Stimulated activated CD8-positive, alpha-beta memory T cell treated with anti-CD3 and anti-CD28 coated beads, Interleukin-7, amount 100 ng/mL, for 24 hours (primary cell): ENCODE results near the gene C15orf62.
A peak's percentile ranks its signal among the peaks of the same experiment; 100 is the strongest.

Source experiments
- DNase-seq: peaks from one replicate; pipeline ENCODE4 v3.0.0-alpha.2; 2020; ENCODE audit warnings: low read depth

The C15orf62 gene, protein sequence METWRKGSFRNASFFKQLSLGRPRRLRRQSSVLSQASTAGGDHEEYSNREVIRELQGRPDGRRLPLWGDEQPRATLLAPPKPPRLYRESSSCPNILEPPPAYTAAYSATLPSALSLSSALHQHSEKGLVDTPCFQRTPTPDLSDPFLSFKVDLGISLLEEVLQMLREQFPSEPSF

DNA sequence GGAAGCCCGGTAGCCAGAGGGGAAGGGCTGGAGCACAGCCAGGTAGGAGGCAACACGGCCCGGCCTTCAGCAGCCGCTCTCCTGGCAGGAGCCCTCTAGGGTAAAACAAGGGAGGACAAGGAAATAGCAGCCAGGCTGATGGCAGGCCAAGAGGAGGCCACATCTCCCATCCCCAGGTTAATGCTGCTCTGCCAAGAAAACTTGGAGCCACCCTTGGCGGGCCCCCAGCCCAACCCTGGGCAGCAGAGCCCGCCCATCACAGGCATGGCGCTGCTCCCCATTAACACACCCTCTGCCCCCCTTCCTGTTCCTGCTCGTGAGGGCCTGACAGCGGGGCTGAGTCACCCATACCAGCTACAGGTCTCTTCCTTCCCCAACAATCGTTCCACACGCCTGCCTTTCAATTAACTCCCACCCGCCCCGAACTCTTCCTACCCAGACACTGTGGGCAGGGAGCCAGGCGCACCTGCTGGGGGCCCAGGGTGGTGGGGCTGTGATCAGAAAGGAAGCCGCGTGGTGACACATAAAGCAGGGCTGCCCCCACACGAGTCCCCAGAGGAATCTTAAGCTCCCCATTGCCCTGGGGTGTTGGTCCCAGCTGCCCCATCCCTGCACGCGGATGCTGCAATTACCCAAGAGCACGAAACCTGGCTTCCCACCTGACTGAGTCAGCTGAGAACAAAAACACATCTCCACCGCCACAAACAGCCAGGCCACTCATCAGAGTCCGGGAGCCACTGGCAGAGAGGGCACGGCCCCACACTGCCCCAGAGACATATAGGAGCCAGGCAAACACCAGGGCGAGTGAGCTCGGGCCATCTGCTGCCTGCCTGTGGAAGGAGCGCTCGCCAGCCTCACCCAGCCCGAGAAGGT, at the start of gene C15orf62:
TSS of gene C15orf62 (plus strand) at position 707 of the 873 bp plus-strand sequence. CDS start 516 bp downstream, outside the sequence.
- DNase-seq, result no peak

GRCh38 chr15:40721701-40722100, 48.1 kb upstream of the C15orf62 start:
- DNase-seq, result no peak

- DNase-seq, result no peak
Measured at GRCh38 chr15:40722354-40722753, 47.4 kb upstream of the C15orf62 start.

DNA sequence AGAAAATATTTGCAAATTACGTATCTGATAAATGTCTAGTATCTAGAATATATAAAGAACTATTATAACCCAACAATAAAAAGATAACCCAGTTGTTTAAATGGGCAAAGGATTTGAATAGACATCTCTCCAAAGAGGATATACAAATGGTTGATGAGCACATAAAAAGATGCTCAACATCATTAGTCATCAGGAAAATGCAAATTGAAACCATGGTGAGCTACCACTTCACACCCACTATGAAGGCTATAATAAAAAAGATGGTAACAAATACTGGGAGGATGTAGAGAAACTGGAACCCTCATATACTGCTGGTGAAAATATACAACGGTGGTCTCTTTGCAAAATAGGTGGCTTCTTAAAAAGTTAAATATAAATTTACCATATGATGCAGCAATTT, 46.8 kb upstream of the C15orf62 start:
- DNase-seq, result no peak

DNA sequence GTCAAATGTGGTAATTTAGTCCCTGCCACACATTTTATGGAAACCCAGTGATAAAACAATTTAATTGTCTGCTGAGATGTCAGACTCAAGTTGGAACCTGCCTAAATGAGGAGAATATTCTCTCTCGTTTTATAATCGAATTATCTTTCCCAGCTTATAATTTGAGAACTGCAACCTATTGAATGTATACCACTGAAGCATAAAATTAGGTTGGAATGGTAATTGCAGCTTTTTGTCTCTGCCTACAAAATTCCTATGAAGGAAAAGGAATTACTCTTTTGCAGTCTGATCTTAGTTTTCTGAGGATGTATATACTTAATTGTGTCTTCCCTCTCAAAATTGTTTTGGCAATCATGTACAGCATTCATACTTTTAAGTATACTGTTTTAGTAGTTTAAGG, 45.9 kb upstream of the C15orf62 start:
- DNase-seq, result no peak

- no peak for DNase-seq
Measured at GRCh38 chr15:40731034-40731433, 38.7 kb upstream of the C15orf62 start.

DNA sequence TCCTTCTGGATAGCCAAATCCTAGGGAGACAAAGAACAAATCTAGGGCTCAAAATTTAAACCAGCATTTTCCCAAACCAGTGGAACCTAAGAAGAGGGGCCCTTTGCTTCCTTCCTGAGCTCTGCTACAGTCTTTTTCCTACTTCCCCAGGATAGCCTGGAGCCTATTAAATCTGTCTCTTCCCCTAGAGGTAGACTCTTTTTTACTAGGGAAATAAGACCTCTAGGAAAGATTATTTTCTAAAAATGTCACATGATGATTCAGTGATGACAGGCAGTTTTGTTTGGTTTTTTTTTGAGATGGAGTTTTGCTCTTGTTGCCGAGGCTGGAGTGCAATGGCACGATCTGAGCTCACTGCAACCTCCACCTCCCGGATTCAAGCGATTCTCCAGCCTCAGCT, 33.2 kb upstream of the C15orf62 start:
- DNase-seq, result no peak

- no peak for DNase-seq
Measured at GRCh38 chr15:40737048-40737447, 32.7 kb upstream of the C15orf62 start.

- DNase-seq, result no peak
Measured at GRCh38 chr15:40739047-40739446, 30.7 kb upstream of the C15orf62 start.

GRCh38 chr15:40739854-40740253, 29.9 kb upstream of the C15orf62 start:
- no peak for DNase-seq

DNA sequence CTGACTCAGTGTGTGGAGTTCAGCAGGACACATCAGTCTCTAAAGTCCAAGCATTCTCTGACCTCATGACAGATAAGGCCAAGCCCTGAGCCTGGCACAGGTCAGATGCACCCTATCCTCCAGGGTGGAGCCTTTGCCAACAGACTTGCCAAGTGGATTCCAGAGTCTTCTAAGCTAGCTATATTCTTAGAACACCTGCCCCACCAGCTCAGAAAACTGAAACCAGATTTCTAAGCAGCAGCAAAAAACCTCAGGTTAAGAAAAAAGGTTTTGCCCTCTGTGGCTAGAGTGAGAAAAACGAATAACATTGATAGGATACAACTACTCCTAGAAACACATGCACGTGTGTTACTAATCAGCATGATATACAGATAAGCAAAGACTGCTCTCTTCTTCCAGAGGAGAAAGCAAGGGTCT, 26.3 kb upstream of the C15orf62 start:
- DNase-seq, result no peak

DNA sequence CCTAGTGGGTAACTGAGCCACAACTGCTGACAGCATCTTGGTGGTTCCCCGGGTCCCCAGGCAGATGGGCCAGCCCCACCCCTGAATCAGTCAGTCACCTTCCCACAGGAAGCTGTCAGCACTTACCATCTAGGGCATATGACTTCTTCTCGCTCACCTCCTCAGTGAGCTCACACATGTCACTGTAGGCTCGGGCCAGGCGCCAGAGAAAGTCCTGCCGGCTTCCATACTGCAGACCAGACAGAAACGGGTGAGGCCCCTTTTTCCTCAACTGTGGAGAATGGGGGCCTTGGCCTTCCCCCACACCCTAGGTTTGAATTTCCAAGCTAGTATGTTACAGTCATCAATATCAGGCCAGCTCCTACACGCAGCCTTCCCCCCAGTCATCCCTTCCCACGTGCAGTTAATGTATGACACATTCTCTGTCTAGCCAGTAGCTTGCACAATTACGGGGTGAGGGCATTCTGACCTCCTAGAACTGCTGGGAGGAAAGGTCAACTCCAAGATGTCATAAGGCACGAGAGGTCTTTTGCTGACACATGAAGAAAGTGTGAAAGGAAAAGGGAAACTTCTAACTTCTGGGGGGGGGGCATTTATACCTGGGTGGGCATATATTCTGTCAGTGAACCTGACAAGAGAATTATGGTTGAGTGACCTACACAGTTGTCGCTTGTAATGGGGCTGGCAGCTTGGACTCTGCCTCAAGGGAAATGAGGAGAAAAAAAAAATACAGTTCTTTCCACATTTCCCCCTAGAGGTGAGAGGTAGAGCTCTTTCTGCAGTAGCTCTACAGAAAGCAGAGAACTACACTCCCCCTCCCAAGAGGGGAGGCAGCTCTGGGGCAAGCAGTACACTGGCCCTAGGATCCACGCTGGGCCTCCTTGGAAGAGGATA, 25.6 kb upstream of the C15orf62 start:
- DNase-seq, result peak; percentile 49

GRCh38 chr15:40744815-40745152, 25.0 kb upstream of the C15orf62 start:
- DNase-seq, result no peak

DNA sequence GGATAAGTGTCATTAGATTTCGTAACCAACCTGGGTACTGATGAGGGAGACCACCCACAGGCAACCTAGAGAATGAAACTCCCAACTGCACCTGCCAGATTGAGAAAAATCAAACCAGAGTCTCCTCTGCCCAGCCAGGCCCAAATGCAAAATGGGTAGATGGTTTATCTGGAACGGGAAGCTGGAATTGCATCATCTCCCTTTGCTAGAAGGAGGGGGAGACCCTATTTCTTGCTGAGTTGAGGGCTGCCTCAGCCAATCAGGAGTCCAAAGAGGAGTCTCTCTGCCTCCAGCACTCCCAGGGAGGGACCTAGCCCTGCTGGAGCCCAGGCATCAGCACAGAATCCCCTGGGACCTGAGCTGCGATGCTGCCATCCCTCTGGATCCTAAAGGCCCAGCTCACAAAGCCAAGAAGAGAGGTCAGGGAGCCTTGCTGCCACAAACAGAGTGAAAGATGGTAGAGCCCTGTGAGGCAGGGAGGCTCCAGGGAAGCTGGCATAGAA, 22.8 kb upstream of the C15orf62 start:
- DNase-seq, result no peak

- DNase-seq, result no peak
Measured at GRCh38 chr15:40747685-40748631, 21.8 kb upstream of the C15orf62 start.

DNA sequence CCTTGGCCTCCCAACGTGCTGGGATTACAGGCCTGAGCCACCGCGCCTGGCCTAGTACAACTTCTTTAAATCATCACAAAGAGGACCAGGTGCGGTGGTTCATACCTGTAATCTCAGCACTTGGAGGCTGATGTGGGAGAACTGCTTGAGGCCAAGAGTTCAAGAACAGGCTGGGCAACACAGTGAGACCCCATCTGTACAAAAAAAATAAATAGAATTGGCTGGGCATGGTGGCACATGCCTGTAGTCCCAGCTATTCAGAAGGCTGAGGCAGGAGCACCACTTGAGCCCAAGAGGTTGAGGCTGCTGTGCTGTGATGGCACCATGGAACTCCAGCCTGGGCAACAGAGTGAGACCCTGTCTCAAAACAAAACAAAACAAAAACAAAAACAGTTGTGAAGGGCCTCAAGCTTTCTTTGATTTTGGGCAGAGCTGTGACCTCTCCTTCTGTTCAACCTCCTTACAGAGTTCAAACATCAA, 20.6 kb upstream of the C15orf62 start:
- DNase-seq, result no peak

- no peak for DNase-seq
Measured at GRCh38 chr15:40750885-40751284, 18.9 kb upstream of the C15orf62 start.

- DNase-seq, result no peak
Measured at GRCh38 chr15:40751745-40752144, 18.0 kb upstream of the C15orf62 start.

- no peak for DNase-seq
Measured at GRCh38 chr15:40754574-40754882, 15.3 kb upstream of the C15orf62 start.

DNA sequence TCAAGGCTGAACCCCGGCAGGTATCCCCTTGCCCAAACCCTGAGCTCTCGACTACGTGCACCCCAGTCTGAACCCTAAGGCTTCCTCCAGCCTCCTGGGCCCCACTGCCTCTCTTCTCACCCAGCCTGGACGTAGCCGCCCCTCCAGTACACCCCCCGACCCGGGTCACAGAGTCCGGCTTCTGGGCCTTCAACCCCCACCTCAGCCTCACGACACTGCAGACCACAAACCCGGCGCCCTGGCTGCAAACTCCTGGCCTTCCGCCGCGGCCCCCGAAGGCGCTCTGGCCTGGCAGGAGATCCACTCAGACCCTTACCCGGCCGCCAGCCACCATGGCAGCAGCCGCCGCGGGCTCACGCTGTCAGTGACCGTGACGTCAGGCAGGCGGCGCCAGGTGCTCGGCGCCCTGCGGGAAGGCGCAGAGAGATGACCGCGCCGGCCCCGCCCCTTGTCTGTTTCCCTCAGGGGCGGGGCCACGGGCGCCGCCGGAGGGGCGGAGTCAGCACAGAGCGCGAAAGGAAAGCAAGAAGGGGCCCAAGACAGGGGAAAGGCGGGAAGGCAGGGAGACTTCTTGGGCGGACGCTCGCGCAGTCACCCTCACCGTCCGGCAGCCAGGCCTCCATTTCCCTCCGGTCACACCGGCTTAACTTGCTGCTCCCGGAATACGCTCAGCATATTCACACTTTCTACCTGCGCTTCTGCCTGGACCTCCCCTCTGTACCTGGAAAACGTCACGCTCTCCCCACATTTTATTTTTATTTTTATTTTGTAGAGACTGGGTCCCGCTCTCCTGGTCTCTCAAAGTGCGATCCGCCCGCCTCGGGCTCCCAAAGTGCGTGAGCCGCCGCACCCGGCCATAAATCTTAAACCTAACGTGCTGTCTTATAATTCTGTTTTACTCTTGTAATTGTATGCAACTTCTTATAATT, 14.6 kb upstream of the C15orf62 start, which contains the start of gene RMDN3:
TSS of gene RMDN3 (minus strand) at position 372 of the 929 bp plus-strand sequence. CDS start 471 bp downstream, outside the sequence.
- DNase-seq, result peak; percentile 84
